HepG2 (cell line): ENCODE results near the gene NME4. TPM values are rescaled to one million over a fixed set of nuclear protein-coding genes. Genes with fewer than 3 reads are reported as not detected.

Source experiments
- ARNTL ChIP-seq: sonication (generic); formaldehyde crosslinking; IDR thresholded peaks from 2 replicates; pipeline ENCODE4 v1.4.0; 2020; ENCODE audit warnings: mild to moderate bottlenecking, missing genetic modification reagents
- ATF5 ChIP-seq: sonication (generic); formaldehyde crosslinking; IDR thresholded peaks from 2 replicates; pipeline ENCODE4 v1.4.0; 2020; ENCODE audit warnings: mild to moderate bottlenecking, low read depth, missing genetic modification reagents
- CREB1 ChIP-seq, 2 experiments: fragments of 450-650 bp in 1 of 2; IDR thresholded peaks; 2 replicates each; pipeline ENCODE4 v1.6.1; 2016 to 2017; ENCODE audit warnings: control low read depth in 1 of 2, mild to moderate bottlenecking in 1 of 2, missing compliant biosample characterization in 1 of 2, missing genetic modification characterization in 1 of 2
- ELF4 ChIP-seq: sonication (generic); formaldehyde crosslinking; IDR thresholded peaks from 2 replicates; pipeline ENCODE4 v1.5.0; 2020; ENCODE audit warnings: missing genetic modification reagents, mild to moderate bottlenecking, moderate library complexity, borderline replicate concordance
- EP300 ChIP-seq, 3 experiments: sonication (generic) in 1 of 3; formaldehyde crosslinking in 1 of 3; IDR thresholded peaks; 2 replicates each; pipeline versions ENCODE4 v1.5.1 to v1.6.1; 2011 to 2020; ENCODE audit warnings: low read depth in 2 of 3, low read length in 2 of 3, borderline replicate concordance in 1 of 3, improper control_type of control experiment in 1 of 3, mild to moderate bottlenecking in 1 of 3, missing genetic modification reagents in 1 of 3, moderate library complexity in 1 of 3
- FOXP4 ChIP-seq: sonication (generic); formaldehyde crosslinking; IDR thresholded peaks from 2 replicates; pipeline ENCODE4 v1.4.0; 2020; ENCODE audit warnings: missing genetic modification reagents
- HNRNPLL ChIP-seq: fragments of 200-400 bp; formaldehyde crosslinking; IDR thresholded peaks from 2 replicates; pipeline ENCODE4 v1.6.1; 2017; ENCODE audit warnings: mild to moderate bottlenecking, low read depth, low read length; ENCODE audit not compliant: poor library complexity, severe bottlenecking
- IKZF1 ChIP-seq: fragments of 450-650 bp; IDR thresholded peaks from 2 replicates; pipeline ENCODE4 v1.7.1; 2016
- JUN ChIP-seq: sonication (generic); formaldehyde crosslinking; IDR thresholded peaks from 2 replicates; pipeline ENCODE4 v1.4.0; 2020; ENCODE audit warnings: mild to moderate bottlenecking, missing genetic modification reagents
- KMT2B ChIP-seq: IDR thresholded peaks from 2 replicates; pipeline ENCODE4 v1.6.1; 2016; ENCODE audit warnings: missing genetic modification reagents, missing compliant biosample characterization
- MED1 ChIP-seq: sonication (generic); formaldehyde crosslinking; IDR thresholded peaks from 2 replicates; pipeline ENCODE4 v1.4.0; 2020; ENCODE audit warnings: missing genetic modification reagents
- MED13 ChIP-seq: sonication (generic); formaldehyde crosslinking; IDR thresholded peaks from 2 replicates; pipeline ENCODE4 v1.5.0; 2020; ENCODE audit warnings: missing genetic modification reagents
- NCOA2 ChIP-seq: sonication (generic); formaldehyde crosslinking; IDR thresholded peaks from 2 replicates; pipeline ENCODE4 v1.8.0; 2022; ENCODE audit warnings: inconsistent platforms
- NFIC ChIP-seq: IDR thresholded peaks from 2 replicates; pipeline ENCODE4 v1.6.1; 2012; ENCODE audit warnings: mild to moderate bottlenecking, low read length, inconsistent platforms
- NR1H2 ChIP-seq: sonication (generic); formaldehyde crosslinking; IDR thresholded peaks from 2 replicates; pipeline ENCODE4 v1.8.1; 2022; ENCODE audit warnings: low read depth, missing genetic modification reagents, borderline replicate concordance
- PCBP1 ChIP-seq: fragments of 200-400 bp; formaldehyde crosslinking; IDR thresholded peaks from 2 replicates; pipeline ENCODE4 v1.6.1; 2017; ENCODE audit warnings: mild to moderate bottlenecking, low read depth, low read length, borderline replicate concordance
- RNF2 ChIP-seq: fragments of 450-650 bp; conservative IDR thresholded peaks from 2 replicates; pipeline ENCODE4 v1.6.1; 2016; ENCODE audit warnings: low read depth
- RXRB ChIP-seq: IDR thresholded peaks from 2 replicates; pipeline ENCODE4 v1.6.1; 2016; ENCODE audit warnings: borderline replicate concordance, missing genetic modification reagents, missing compliant biosample characterization
- TRIM24 ChIP-seq: sonication (generic); formaldehyde crosslinking; IDR thresholded peaks from 2 replicates; pipeline ENCODE4 v1.8.0; 2022; ENCODE audit warnings: mild to moderate bottlenecking, missing genetic modification reagents
- ZBTB7B ChIP-seq: sonication (generic); formaldehyde crosslinking; IDR thresholded peaks from 2 replicates; pipeline ENCODE4 v1.4.0; 2020; ENCODE audit warnings: missing genetic modification reagents
- ZNF224 ChIP-seq: sonication (generic); formaldehyde crosslinking; IDR thresholded peaks from 2 replicates; pipeline ENCODE4 v1.5.0; 2020; ENCODE audit warnings: mild to moderate bottlenecking, missing genetic modification reagents
- ZNF343 ChIP-seq: sonication (generic); formaldehyde crosslinking; IDR thresholded peaks from 2 replicates; pipeline ENCODE4 v1.4.0; 2020; ENCODE audit warnings: mild to moderate bottlenecking, missing genetic modification reagents
- ZNF615 ChIP-seq: sonication (generic); formaldehyde crosslinking; IDR thresholded peaks from 2 replicates; pipeline ENCODE4 v1.5.0; 2020; ENCODE audit warnings: mild to moderate bottlenecking, missing genetic modification reagents, borderline replicate concordance
- ZNF710 ChIP-seq: sonication (generic); formaldehyde crosslinking; IDR thresholded peaks from 2 replicates; pipeline ENCODE4 v1.5.0; 2020; ENCODE audit warnings: mild to moderate bottlenecking, missing genetic modification reagents, borderline replicate concordance
- ZNF841 ChIP-seq: sonication (generic); formaldehyde crosslinking; IDR thresholded peaks from 2 replicates; pipeline ENCODE4 v1.8.1; 2023; ENCODE audit warnings: missing genetic modification reagents, borderline replicate concordance
- polyA plus RNA-seq, 8 experiments: library from polyadenylated mRNA; depleted of rRNA in 3 of 8; stranded (reverse) in 7 of 8; unstranded in 1 of 8; fragments of >200 nt; fragmentation: Illumina TruSeq in 4 of 8; extraction: Trizol in 4 of 8; gene quantifications; 2 replicates each; pipeline versions ENCODE4 v1.2.1 to v1.2.3, GENCODE V29; 2011 to 2016; ENCODE audit warnings: low read depth in 4 of 8, missing spikeins in 1 of 8, mixed read lengths in 1 of 8; ENCODE audit not compliant: insufficient read depth in 1 of 8
- total RNA-seq, 5 experiments: library from RNA; depleted of rRNA; stranded (reverse); fragments of >200 nt; fragmentation: Illumina TruSeq; extraction: Trizol; gene quantifications; 2 replicates each; pipeline ENCODE4 v1.2.3, GENCODE V29; 2016; ENCODE audit warnings: low read depth in 1 of 5

NME4 gene
- total and polyA plus RNA-seq, 2 of the 13 experiments (the other 11 are each of a cell fraction or from before 2014, with no cell fraction given), result 121 to 263 TPM

- TF ChIP-seq PCBP1 (no peak), MED1 (CRISPR knock-in tag) (peak; percentile 93), KMT2B (CRISPR knock-in tag) (peak; percentile 61; the same call in 1 of the 2 replicates), ZNF343 (CRISPR knock-in tag) (peak; percentile 69; the same call in 1 of the 2 replicates), HNRNPLL (peak; percentile 42), CREB1 (IDR thresholded peaks at IDR 0.05) (no peak), CREB1 (CRISPR knock-in tag; IDR thresholded peaks at IDR 0.05) (peak; percentile 57; the same call in 1 of the 2 replicates), EP300 (IDR thresholded peaks at IDR 0.05; ENCODE audit: low read depth in 2 of 2, low read length in 2 of 2) (peak in 1 of 2 experiments; percentile 90; a peak in 2 of 4 replicates), EP300 (CRISPR knock-in tag; IDR thresholded peaks at IDR 0.05; ENCODE audit: borderline replicate concordance) (peak; percentile 96), NR1H2 (no peak), ELF4 (no peak), TRIM24 (CRISPR knock-in tag) (no peak), RNF2 (0 out of 2 replicates have a peak, but pooled peaks have one; percentile 49), IKZF1 (no peak), RXRB (peak; percentile 95), ZBTB7B (CRISPR knock-in tag) (peak; percentile 88), ATF5 (CRISPR knock-in tag) (0 out of 2 replicates have a peak, but pooled peaks have one; percentile 51), NCOA2 (CRISPR knock-in tag) (peak; percentile 99), ARNTL (CRISPR knock-in tag) (peak; percentile 91), ZNF224 (CRISPR knock-in tag) (peak; percentile 67; the same call in 1 of the 2 replicates), ZNF615 (no peak), MED13 (CRISPR knock-in tag) (no peak), FOXP4 (CRISPR knock-in tag) (peak; percentile 66), JUN (CRISPR knock-in tag) (0 out of 2 replicates have a peak, but pooled peaks have one; percentile 30), NFIC (peak; percentile 39; the same call in 1 of the 2 replicates), ZNF710 (CRISPR knock-in tag) (no peak), ZNF841 (CRISPR knock-in tag) (no peak)
Measured at GRCh38 chr16:405548-406506, 8.8 kb downstream of the NME4 start (continued).
